GM12878 (cell line): Measurements from ENCODE around the gene LRP5. TPM values are rescaled to one million over a fixed set of nuclear protein-coding genes. Genes with fewer than 3 reads are reported as not detected.

Source experiments
- ATAC-seq: fragments of 200-7000 bp; cut with Tn5 transposase; 3 replicates; pipeline ENCODE4 v1.9.1; 2020; ENCODE audit warnings: mild to moderate bottlenecking, moderate library complexity
- BruUV-seq: library from RNA; stranded (reverse); fragments of 400-500 nt; replicated peaks from 2 replicates; lab custom pipeline; 2021; lab: Mats Ljungman, UMichigan
- CTCF ChIA-PET: fragments of 300-600 bp; sonication (Branson Sonifier 250); formaldehyde crosslinking; extraction: SDS; loops from one replicate; lab custom pipeline; 2021; ENCODE audit warnings: inconsistent platforms; lab: Yijun Ruan, JAX
- POLR2A ChIA-PET: fragments of 350-600 bp; formaldehyde crosslinking; extraction: SDS; loops from one replicate; lab custom pipeline; 2021; ENCODE audit warnings: inconsistent platforms; lab: Charles Lee
- RAD21 ChIA-PET: fragments of 300-600 bp; sonication (Branson Sonifier 250); formaldehyde crosslinking; loops from one replicate; lab custom pipeline; 2023; ENCODE audit warnings: antibody characterized with exemption; ENCODE audit not compliant: unreplicated experiment; lab: Charles Lee
- SMC1A ChIA-PET: fragments of 300-600 bp; sonication (Branson Sonifier 250); formaldehyde crosslinking; loops from one replicate; lab custom pipeline; 2023; ENCODE audit not compliant: unreplicated experiment, uncharacterized antibody; lab: Charles Lee
- DNase-seq: peaks from one replicate; pipeline ENCODE4 v3.0.0-alpha.2; 2011; ENCODE audit warnings: low read depth, low spot score
- FAIRE-seq: peaks from 3 replicates; lab custom pipeline; 2011; peaks lifted over from hg19 to GRCh38; lab: Jason Lieb, UNC
- H2AFZ ChIP-seq: 2 replicates; pipeline ENCODE4 v1.6.0; 2011; ENCODE audit warnings: low read depth, low read length, control low read depth; ENCODE audit not compliant: control insufficient read depth
- H3K27ac ChIP-seq: 2 replicates; pipeline ENCODE4 v1.5.1; 2011; ENCODE audit warnings: control low read depth; ENCODE audit not compliant: control insufficient read depth, insufficient read depth
- H3K27me3 ChIP-seq, 2 experiments: replicated peaks in 1 of 2; 2 replicates each; pipeline versions ENCODE4 v1.6.0 to v1.6.1; 2011; ENCODE audit warnings: low read length in 1 of 2; ENCODE audit not compliant: control insufficient read depth in 2 of 2, insufficient read depth in 2 of 2
- H3K36me3 ChIP-seq, 2 experiments: 2 replicates each; pipeline ENCODE4 v1.5.1; 2011; ENCODE audit warnings: low read length in 1 of 2; ENCODE audit not compliant: control insufficient read depth in 2 of 2, insufficient read depth in 2 of 2
- H3K4me1 ChIP-seq: 2 replicates; pipeline ENCODE4 v1.6.1; 2011; ENCODE audit warnings: mild to moderate bottlenecking, low read length, moderate library complexity, mixed read lengths; ENCODE audit not compliant: control insufficient read depth, insufficient read depth
- H3K4me2 ChIP-seq: 2 replicates; pipeline ENCODE4 v1.6.0; 2011; ENCODE audit warnings: control low read depth; ENCODE audit not compliant: control insufficient read depth, insufficient read depth
- H3K4me3 ChIP-seq: fragments of 200-600 bp; sonication (generic); 2 replicates; pipeline ENCODE4 v1.5.1; 2016
- H3K79me2 ChIP-seq: 2 replicates; pipeline ENCODE4 v1.6.0; 2011; ENCODE audit warnings: low read length; ENCODE audit not compliant: control insufficient read depth, insufficient read depth
- H3K9ac ChIP-seq: 2 replicates; pipeline ENCODE4 v1.8.0; 2011; ENCODE audit warnings: low read length, control low read depth, mixed read lengths; ENCODE audit not compliant: control insufficient read depth, insufficient read depth
- H3K9me3 ChIP-seq: replicated peaks from 3 replicates; pipeline ENCODE4 v1.5.1; 2011; ENCODE audit warnings: mild to moderate bottlenecking, low read length; ENCODE audit not compliant: control insufficient read depth, insufficient read depth
- H4K20me1 ChIP-seq: 2 replicates; pipeline ENCODE4 v1.6.0; 2011; ENCODE audit not compliant: control insufficient read depth, insufficient read depth
- BCL3 ChIP-seq: IDR thresholded peaks from 2 replicates; pipeline ENCODE4 v1.6.1; 2011; ENCODE audit warnings: borderline replicate concordance, low read depth, mild to moderate bottlenecking, moderate library complexity, low read length; ENCODE audit not compliant: insufficient read depth, poor library complexity, severe bottlenecking
- GABPA ChIP-seq: IDR thresholded peaks from 2 replicates; pipeline ENCODE4 v1.6.1; 2014; ENCODE audit warnings: antibody characterized with exemption, low read depth, mild to moderate bottlenecking, inconsistent platforms
- KDM1A ChIP-seq: fragments of 200-600 bp; sonication (generic); IDR thresholded peaks from 2 replicates; pipeline ENCODE4 v1.6.1; 2016; ENCODE audit warnings: borderline replicate concordance
- MTA2 ChIP-seq: fragments of 450-650 bp; IDR thresholded peaks from 2 replicates; pipeline ENCODE4 v1.6.1; 2016; ENCODE audit warnings: low read depth, mild to moderate bottlenecking, moderate library complexity
- NFYA ChIP-seq: IDR thresholded peaks from 2 replicates; pipeline ENCODE4 v1.6.1; 2011; ENCODE audit warnings: low read depth, mild to moderate bottlenecking, low read length, improper control_type of control experiment, borderline replicate concordance
- NR2F1 ChIP-seq: fragments of 450-650 bp; conservative IDR thresholded peaks from 2 replicates; pipeline ENCODE4 v1.6.1; 2017; ENCODE audit warnings: mild to moderate bottlenecking
- POLR2AphosphoS2 ChIP-seq: IDR thresholded peaks from 2 replicates; pipeline ENCODE4 v1.6.1; 2011; ENCODE audit warnings: low read depth, mild to moderate bottlenecking, low read length, improper control_type of control experiment, moderate library complexity
- TCF7 ChIP-seq: IDR thresholded peaks from 2 replicates; pipeline ENCODE4 v1.6.1; 2014; ENCODE audit warnings: antibody characterized with exemption, borderline replicate concordance
- WGBS: methylation state at CpG from one replicate; pipeline ENCODE4 v1.1.6; 2016; ENCODE audit warnings: low lambda C conversion rate; ENCODE audit not compliant: insufficient replicate concordance, insufficient coverage; ENCODE audit errors: missing lambda C conversion rate; 5-methylcytosine and 5-hydroxymethylcytosine counted together
- in situ Hi-C: fragments of 300-500 bp; cut with MboI; formaldehyde crosslinking; loops from 9 replicates; pipeline ENCODE4 v1.14.3; 2018; ENCODE audit warnings: mixed read lengths
- intact Hi-C: fragments of 100-400 bp; cut with micrococcal nuclease; formaldehyde crosslinking; loops from one replicate; pipeline ENCODE4 v1.14.2; 2022; ENCODE audit not compliant: unreplicated experiment
- polyA plus RNA-seq, 11 experiments: library from polyadenylated mRNA; depleted of rRNA in 4 of 11; unstranded in 6 of 11; stranded (reverse) in 5 of 11; fragments of >200 nt; fragmentation: Nextera tagmentation in 4 of 11; fragmentation: Illumina TruSeq in 1 of 11; extraction: Ambion mirVana in 4 of 11; extraction: Trizol in 1 of 11; gene quantifications; 1 replicate in 1 of 11; 2 replicates in 10 of 11; pipeline versions ENCODE4 v1.2.1 to v1.2.3, GENCODE V29; 2011 to 2016; ENCODE audit warnings: inconsistent platforms in 2 of 11, missing spikeins in 2 of 11, low read depth in 1 of 11
- total RNA-seq, 4 experiments: library from RNA; depleted of rRNA in 3 of 4; stranded (reverse); fragments of >200 nt in 3 of 4; fragmentation: Illumina TruSeq in 1 of 4; extraction: Trizol in 1 of 4; gene quantifications; 2 replicates each; pipeline versions ENCODE4 v1.2.1 to v1.2.3, GENCODE V29; 2013 to 2021

Gene LRP5
- total and polyA plus RNA-seq, 10 of the 15 experiments (the other 5 are each of a cell fraction or from before 2014, with no cell fraction given), result 0.37 to 34.0 (median 6.6) TPM

DNA sequence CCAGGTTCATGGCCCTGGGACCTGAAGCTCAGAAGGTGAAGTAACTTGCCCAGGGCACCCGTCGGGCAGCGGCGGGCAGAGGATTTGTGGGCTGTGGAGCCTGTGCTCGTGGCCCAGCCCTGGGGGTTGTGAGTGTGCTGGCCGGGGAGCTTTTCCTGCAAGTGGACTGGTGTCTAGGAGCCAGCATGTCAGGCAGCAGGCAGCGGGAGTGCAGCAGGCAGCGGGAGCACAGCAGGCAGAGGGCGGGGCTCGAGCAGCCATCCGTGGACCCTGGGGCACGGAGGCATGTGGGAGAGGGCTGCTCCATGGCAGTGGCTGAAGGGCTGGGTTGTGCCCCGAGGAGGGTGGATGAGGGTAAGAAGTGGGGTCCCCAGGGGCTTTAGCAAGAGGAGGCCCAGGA, 75.4 kb downstream of the LRP5 start:
- ChIA-PET SMC1A (interaction anchor here (1.5 kb wide), 1 partner anchor 79 kb away, joined by 3 read pairs; no protein-coding TSS in a partner anchor), RAD21 (interaction anchor here (1.2 kb wide), 1 partner anchor 130 kb away, joined by 4 read pairs; no protein-coding TSS in a partner anchor), POLR2A (interaction anchor here (0.5 kb wide), 1 partner anchor 98 kb away, joined by 3 read pairs; no protein-coding TSS in a partner anchor), CTCF (interaction anchor here (1.3 kb wide), 1 partner anchor 130 kb away, joined by 4 read pairs; no protein-coding TSS in a partner anchor)
- peaks cover 4 to 9% of the 10 kb centered on the region in 2 experiments; a peak in 3 of 4 replicates for H3K36me3 ChIP-seq
- ATAC-seq, result no peak
- H4K20me1 ChIP-seq, result no peaks in the 10 kb centered on the region
- FAIRE-seq, result no peak
- no TSS peak for BruUV-seq
- H3K4me3 ChIP-seq, result no peak overlapping the region
- H3K79me2 ChIP-seq, result no peaks in the 10 kb centered on the region
- H3K9me3 ChIP-seq, result no peaks in the 10 kb centered on the region
- 67% methylated on average over 13 of the region's 13 CpGs for WGBS
- intact Hi-C loops, result no loop called here
- H3K27ac ChIP-seq, result no peak overlapping the region
- in situ Hi-C loops, result no loop called here
- H3K27me3 ChIP-seq, result no peaks in the 10 kb centered on the region
- TF ChIP-seq MTA2 (no peak), NFYA (no peak), GABPA (no peak)
- H3K4me1 ChIP-seq, result no peaks in the 10 kb centered on the region
- no peak overlapping the region for H3K9ac ChIP-seq
- H2AFZ ChIP-seq, result no peak overlapping the region
- DNase-seq, result no peak
- no peak overlapping the region for H3K4me2 ChIP-seq

GRCh38 chr11:68388595-68389198, 76.3 kb downstream of the LRP5 start:
- ATAC-seq (no peak), DNase-seq (no peak), FAIRE-seq (peak; percentile 84)
- Histone ChIP-seq H3K27ac (no peak overlapping the region), H3K4me3 (no peak overlapping the region), H3K27me3 (no peaks in the 10 kb centered on the region), H3K4me1 (no peaks in the 10 kb centered on the region), H3K9ac (no peak overlapping the region), H3K36me3 (peaks cover 4 to 9% of the 10 kb centered on the region in 2 experiments; a peak in 3 of 4 replicates), H3K79me2 (no peaks in the 10 kb centered on the region), H2AFZ (no peak overlapping the region), H3K4me2 (no peak overlapping the region), H3K9me3 (no peaks in the 10 kb centered on the region), H4K20me1 (no peaks in the 10 kb centered on the region)
- 97% methylated on average over 11 of the region's 11 CpGs for WGBS
- intact Hi-C loops, result no loop called here
- POLR2A ChIA-PET, result no interaction called here
- CTCF ChIA-PET, result no interaction called here
- RAD21 ChIA-PET, result interaction anchor here (1.2 kb wide), 1 partner anchor 131 kb away, joined by 4 read pairs; no protein-coding TSS in a partner anchor
- no TSS peak for BruUV-seq
- SMC1A ChIA-PET, result interaction anchor here (1.5 kb wide), 1 partner anchor 80 kb away, joined by 3 read pairs; no protein-coding TSS in a partner anchor
- in situ Hi-C loops, result no loop called here
- no peak for TF ChIP-seq POLR2AphosphoS2
- TF ChIP-seq KDM1A, result no peak
- TF ChIP-seq TCF7, result no peak
- no peak for TF ChIP-seq BCL3
- TF ChIP-seq NR2F1, result no peak
